Motor neuron (in vitro differentiated cells): ENCODE measurements around the gene MAN2A2. TPM values are rescaled to one million over a fixed set of nuclear protein-coding genes. Genes with fewer than 3 reads are reported as not detected.

Source experiments
- ATAC-seq, 8 experiments: fragments of 200-7000 bp; cut with Tn5 transposase; replicated peaks in 6 of 8; 2 replicates each; pipeline ENCODE4 v1.8.0; 2021; ENCODE audit warnings: mild to moderate bottlenecking in 8 of 8, moderate library complexity in 8 of 8
- H3K27ac ChIP-seq, 2 donors: fragments of 250-450 bp; sonication (Bioruptor Pico); 2 replicates each; pipeline ENCODE4 v1.9.0; 2021; ENCODE audit warnings: antibody characterized with exemption in 2 of 2, mild to moderate bottlenecking in 2 of 2, moderate library complexity in 1 of 2
- H3K4me1 ChIP-seq, 2 donors: fragments of 250-450 bp; sonication (Bioruptor Pico); replicated peaks in 1 of 2; 2 replicates each; pipeline ENCODE4 v1.6.1; 2021; ENCODE audit warnings: antibody characterized with exemption in 2 of 2, mild to moderate bottlenecking in 2 of 2, moderate library complexity in 1 of 2
- H3K4me3 ChIP-seq, 5 donors: fragments of 250-450 bp; sonication (Bioruptor Pico); 2 replicates each; pipeline ENCODE4 v1.9.0; 2021; ENCODE audit warnings: antibody characterized with exemption in 5 of 5, mild to moderate bottlenecking in 5 of 5, moderate library complexity in 4 of 5
- WGBS, 10 experiments: fragments of 450-650 bp; shearing (Covaris generic); methylation state at CpG; one replicate each; pipeline ENCODE4 v1.0.0; 2022; 5-methylcytosine and 5-hydroxymethylcytosine counted together
- in situ Hi-C, 9 experiments: fragments of 400-800 bp; cut with MboI; loops; one replicate each; pipeline ENCODE4 v1.15.0; 2021; ENCODE audit warnings: low sequenced_read_pairs in 9 of 9, low pct_unique_long_range_greater_than_20kb in 2 of 9; ENCODE audit not compliant: unreplicated experiment in 9 of 9
- total RNA-seq, 8 experiments: library from RNA; unstranded; fragments of 300-600 nt; gene quantifications; 2 replicates each; pipeline versions ENCODE4 v1.2.3 to v1.2.4, GENCODE V29; 2022

MAN2A2 gene
- total RNA-seq, 8 experiments from 2014 or later = 7.7 to 37.7 (median 26.0) TPM

DNA sequence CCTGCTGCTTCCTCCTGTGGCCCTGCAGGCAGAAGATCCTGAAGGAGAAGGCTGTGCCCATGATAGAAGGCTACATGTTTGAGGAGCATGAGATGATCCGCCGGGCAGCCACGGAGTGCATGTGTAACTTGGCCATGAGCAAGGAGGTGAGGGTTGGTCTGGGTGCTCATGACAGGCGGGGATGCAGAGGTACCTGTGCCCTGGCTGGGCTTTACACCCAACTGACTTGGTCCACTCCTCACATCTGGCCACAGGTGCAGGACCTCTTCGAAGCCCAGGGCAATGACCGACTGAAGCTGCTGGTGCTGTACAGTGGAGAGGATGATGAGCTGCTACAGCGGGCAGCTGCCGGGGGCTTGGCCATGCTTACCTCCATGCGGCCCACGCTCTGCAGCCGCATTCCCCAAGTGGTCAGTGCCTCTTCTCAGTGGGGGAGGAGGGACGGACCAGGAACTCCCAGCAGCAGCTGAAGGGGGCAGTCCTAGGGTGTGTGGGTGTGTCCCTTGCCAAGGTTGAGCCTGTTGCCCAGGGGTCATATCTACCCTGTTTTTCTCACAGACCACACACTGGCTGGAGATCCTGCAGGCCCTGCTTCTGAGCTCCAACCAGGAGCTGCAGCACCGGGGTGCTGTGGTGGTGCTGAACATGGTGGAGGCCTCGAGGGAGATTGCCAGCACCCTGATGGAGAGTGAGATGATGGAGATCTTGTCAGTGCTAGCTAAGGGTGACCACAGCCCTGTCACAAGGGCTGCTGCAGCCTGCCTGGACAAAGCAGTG lies 50.0 kb downstream of the MAN2A2 start:
- peaks cover 7 to 12% of the 10 kb centered on the region in 2 donors for H3K4me1 ChIP-seq
- H3K4me3 ChIP-seq = no peak overlapping the region
- in situ Hi-C loops = loop anchor here in 2 of 9 experiments (10.0 to 25.0 kb wide), 3 partner anchors 82 to 284 kb away; no protein-coding TSS in a partner anchor
- ATAC-seq = no peak
- WGBS, 10 experiments = 83 to 100% (median 93%) methylated on average over 1 to 6 of the region's 14 CpGs; no CpG with 5 or more reads in 3 of the 10 experiments
- no peak overlapping the region for H3K27ac ChIP-seq

DNA sequence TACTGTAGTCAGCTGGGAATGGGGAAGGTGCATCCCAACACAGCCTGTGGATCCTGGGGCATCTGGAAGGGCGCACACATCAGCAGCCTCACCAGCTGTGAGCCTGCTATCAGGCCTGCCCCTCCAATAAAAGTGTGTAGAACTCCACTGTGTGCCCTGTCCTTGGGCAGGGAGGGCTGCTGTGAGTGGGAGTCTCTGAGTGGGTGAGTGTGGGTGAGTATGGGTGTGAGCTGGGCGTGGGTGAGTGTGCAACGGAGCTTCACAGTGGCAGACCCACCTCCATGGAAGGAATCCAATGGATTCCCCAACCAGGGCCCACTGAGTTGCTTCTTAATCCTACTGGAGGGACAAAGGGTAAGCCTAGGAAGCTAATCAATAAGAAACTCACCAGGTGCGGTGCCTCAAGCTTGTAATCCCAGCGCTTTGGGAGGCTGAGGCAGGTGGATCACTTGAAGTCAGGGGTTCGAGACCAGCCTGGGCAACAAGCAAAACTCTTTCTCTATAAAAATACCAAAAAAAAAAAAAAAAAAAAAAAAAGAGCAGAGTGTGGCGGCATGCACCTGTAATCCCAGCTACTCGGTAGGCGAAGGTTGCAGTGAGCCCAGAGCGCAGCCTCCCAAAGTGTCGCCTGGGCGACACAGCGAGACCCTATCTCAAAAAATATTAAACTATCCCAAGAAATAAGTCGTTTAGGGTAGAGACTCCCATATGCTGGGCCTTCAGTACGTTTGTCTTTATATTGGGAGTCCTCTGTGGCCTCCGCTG lies 51.0 kb downstream of the MAN2A2 start:
- in situ Hi-C loops = loop anchor here in 2 of 9 experiments (10.0 to 25.0 kb wide), 3 partner anchors 81 to 283 kb away; no protein-coding TSS in a partner anchor
- no peak for ATAC-seq
- H3K4me1 ChIP-seq = peaks cover 7 to 12% of the 10 kb centered on the region in 2 donors

DNA sequence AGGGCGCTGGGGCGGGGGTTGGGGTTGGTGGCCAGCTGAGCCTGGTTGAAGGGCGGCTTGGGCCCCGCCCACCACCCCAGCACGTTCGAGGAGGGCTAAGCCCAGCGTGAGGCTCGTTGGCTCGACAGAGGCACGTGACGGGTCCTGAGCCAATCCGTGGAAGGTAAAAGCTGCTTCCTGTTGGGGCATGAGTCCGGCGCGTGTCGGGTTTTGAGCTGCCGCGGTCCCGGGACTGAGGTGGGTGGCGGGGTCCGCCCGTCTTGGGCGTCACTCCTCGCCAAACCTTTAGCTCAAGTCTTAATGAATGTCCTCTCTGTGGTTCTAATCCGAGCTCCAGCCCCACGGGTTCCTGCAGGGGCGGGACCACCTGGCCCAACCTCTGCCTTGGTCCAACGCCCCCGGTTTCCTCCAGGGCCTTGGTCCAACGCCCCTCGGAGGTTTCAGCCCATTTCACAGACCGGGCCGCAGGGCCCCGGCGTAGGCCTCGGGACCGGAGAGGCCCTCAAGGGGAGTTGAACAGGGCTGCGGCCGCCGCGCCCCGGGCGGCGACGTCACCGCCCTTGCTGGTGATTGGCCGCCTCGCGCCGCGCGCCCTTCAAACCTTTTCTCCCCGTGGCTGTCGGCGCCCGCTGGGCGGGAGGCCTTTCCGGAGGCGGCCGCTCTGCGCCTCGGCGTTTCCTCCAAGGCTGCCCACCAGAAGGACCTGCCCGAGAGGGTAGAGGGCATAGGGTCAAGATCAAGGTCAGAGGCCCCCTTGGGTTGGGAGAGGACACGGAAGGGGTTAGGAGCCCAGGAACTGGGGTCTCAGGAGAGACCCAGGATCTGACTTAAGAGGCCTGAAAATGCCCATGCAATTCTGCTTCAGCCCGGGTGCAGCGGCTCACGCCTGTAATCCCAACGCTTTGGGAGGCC lies 51.9 kb downstream of the MAN2A2 start, which contains the start of gene RCCD1:
Gene RCCD1 (plus strand): TSS at position 173 of the 912 bp plus-strand sequence. CDS start 1,851 bp downstream, outside the sequence.
- WGBS, 10 experiments = 0 to 43% (median 10%) methylated on average over 3 to 29 of the region's 69 CpGs; no CpG with 5 or more reads in 5 of the 10 experiments
- in situ Hi-C loops = loop anchor here in 2 of 9 experiments (10.0 to 25.0 kb wide), 3 partner anchors 80 to 282 kb away; no protein-coding TSS in a partner anchor
- H3K4me3 ChIP-seq = peak within 1 kb of the TSS; percentile 55 to 92 (median 61)
- ATAC-seq = peak; percentile 86 to 93 (median 90)
- peak within 1 kb of the TSS; percentile 55 to 73 for H3K27ac ChIP-seq
- H3K4me1 ChIP-seq = peaks cover 7 to 12% of the 10 kb centered on the region in 2 donors

More for the DNA sequence above, 51.0 kb downstream of the MAN2A2 start:
- Histone ChIP-seq H3K27ac (peak overlapping the region in 1 of 2 donors; percentile 8), H3K4me3 (peak overlapping the region in 4 of 5 donors; percentile 55 to 78 (median 59))
- 76 to 100% (median 96%) methylated on average over 1 to 11 of the region's 16 CpGs; no CpG with 5 or more reads in 2 of the 10 experiments for WGBS, 10 experiments

DNA sequence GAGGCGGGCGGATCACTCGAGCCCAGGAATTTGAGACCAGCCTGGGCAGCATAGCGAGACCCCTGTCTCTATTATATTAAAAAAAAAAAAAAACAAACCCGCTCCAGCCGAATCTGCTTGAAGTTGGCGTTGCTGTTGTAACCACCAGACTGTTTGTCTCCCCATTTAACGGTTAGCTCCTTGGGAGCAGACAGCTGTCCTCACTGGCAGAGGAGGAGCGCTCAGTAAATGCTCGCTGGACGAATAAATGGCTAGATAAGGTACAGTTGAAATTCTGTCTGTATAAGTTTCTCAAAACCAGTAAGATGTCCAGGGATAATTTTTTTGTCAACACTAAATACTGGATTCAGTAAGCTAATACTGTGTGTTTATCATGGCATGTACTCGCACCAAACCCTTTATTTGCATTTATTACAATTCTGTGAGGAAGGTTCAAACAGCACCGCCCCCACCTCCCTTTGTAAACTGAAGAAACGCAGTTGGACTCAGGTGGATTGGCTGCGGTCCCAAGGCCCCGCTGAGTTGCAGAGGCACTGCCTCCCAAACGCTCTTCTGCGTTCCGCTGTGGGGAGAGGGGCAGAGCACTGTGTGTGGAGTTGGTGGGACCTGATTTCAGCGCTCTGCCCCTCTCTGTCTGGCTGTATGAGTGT lies 52.6 kb downstream of the MAN2A2 start:
- Histone ChIP-seq H3K4me3 (peak overlapping the region in 4 of 5 donors; percentile 42 to 78 (median 56)), H3K4me1 (peaks cover 7 to 12% of the 10 kb centered on the region in 2 donors), H3K27ac (no peak overlapping the region)
- ATAC-seq = no peak
- in situ Hi-C loops = loop anchor here in 2 of 9 experiments (10.0 to 25.0 kb wide), 3 partner anchors 79 to 282 kb away; no protein-coding TSS in a partner anchor
- WGBS, 10 experiments = 50 to 100% (median 72%) methylated on average over 1 to 10 of the region's 20 CpGs

DNA sequence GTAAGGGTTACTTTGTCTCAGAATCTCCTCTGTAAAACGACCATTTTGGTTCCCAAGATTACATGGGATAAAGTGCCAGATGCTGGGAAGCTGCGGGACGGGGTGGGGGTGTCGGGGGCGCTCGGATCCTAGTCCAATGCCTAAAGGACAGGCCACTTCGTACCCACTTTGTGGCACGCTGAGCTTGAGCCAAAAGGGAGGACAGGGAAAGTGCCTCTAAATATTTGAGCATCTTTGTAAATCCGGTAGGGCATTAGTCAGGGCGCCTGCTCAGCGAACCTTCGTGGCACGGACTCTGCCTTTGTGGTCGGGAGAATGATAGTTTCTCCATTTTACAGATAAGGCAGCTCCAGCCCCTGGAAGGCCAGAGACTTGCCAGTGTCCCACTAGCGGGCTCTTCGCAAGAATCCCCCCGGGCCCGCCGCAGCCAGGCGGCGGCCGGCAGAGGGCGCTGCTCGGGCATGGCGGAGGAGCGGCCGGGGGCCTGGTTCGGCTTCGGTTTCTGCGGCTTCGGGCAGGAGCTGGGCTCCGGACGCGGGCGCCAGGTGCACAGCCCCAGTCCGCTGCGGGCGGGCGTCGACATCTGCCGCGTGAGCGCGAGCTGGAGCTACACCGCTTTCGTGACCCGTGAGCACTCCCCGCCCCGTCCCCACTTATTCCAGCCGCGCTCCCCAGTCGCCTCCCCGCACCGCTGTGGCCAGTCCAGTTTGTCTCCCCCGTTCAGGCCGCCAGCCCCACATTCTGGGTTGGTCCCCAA lies 53.4 kb downstream of the MAN2A2 start:
- ATAC-seq = peak; percentile 24 to 63 (median 48)
- WGBS, 10 experiments = 0 to 25% (median 9%) methylated on average over 1 to 11 of the region's 56 CpGs; no CpG with 5 or more reads in 6 of the 10 experiments
- Histone ChIP-seq H3K27ac (no peak overlapping the region), H3K4me1 (peaks cover 7 to 12% of the 10 kb centered on the region in 2 donors), H3K4me3 (peak overlapping the region; percentile 42 to 51 (median 44))
- in situ Hi-C loops = loop anchor here in 2 of 9 experiments (10.0 to 25.0 kb wide), 3 partner anchors 78 to 281 kb away; no protein-coding TSS in a partner anchor

DNA sequence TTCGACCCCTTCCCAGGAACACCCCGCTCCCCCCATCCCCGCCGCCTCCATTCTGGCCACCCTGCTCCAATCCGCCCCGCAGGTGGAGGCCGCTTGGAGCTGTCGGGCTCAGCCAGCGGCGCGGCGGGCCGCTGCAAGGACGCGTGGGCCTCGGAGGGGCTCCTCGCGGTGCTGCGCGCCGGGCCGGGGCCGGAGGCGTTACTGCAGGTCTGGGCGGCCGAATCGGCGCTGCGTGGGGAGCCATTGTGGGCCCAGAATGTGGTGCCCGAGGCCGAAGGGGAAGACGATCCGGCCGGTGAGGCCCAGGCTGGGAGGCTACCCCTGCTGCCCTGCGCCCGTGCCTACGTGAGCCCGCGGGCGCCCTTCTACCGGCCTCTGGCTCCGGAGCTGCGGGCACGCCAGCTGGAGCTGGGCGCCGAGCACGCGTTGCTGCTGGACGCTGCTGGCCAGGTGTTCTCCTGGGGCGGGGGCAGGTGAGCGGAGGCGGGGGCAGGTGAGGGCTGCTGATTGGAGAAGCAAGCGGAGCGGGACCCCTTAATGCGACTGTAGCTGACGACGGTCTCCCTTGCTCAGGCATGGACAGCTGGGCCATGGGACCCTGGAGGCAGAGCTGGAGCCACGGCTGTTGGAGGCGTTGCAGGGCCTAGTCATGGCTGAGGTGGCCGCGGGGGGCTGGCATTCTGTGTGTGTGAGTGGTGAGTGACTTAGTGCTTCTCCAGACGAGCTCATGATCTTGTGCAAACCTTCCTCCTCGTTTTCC lies 54.1 kb downstream of the MAN2A2 start:
- H3K4me1 ChIP-seq = peaks cover 7 to 12% of the 10 kb centered on the region in 2 donors
- peak overlapping the region; percentile 42 to 51 (median 44) for H3K4me3 ChIP-seq
- H3K27ac ChIP-seq = no peak overlapping the region
- WGBS, 10 experiments = 60% methylated on average over 1 of the region's 63 CpGs; no CpG with 5 or more reads in 9 of the 10 experiments
- ATAC-seq = peak; percentile 8 to 38 (median 29)
- in situ Hi-C loops = loop anchor here in 2 of 9 experiments (10.0 to 25.0 kb wide), 3 partner anchors 78 to 280 kb away; no protein-coding TSS in a partner anchor

DNA sequence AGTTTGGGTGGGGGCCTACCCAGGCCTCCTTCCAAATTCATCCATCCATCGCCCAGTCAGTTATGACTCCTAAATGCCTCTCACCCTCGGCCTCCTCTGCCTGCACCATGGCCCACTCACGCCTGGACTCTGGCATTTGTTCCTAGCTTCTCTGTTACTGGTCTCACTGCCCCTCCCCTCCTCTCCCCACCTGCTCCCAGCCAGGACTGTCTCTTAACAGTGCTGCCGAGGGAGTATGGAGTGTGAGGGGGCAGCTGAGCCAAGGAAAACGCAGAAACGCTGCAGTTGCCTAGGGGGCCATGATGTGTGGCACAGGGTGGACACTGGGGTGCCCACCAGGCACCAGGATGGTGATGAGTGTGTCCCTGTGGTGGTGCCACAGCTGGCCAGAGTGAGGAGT lies 54.7 kb downstream of the MAN2A2 start:
- H3K27ac ChIP-seq = no peak overlapping the region
- ATAC-seq = no peak
- in situ Hi-C loops = loop anchor here in 2 of 9 experiments (10.0 to 25.0 kb wide), 3 partner anchors 77 to 280 kb away; no protein-coding TSS in a partner anchor
- peak overlapping the region in 3 of 5 donors; percentile 42 to 48 (median 44) for H3K4me3 ChIP-seq
- H3K4me1 ChIP-seq = peaks cover 7 to 12% of the 10 kb centered on the region in 2 donors
- 60% methylated on average over 1 of the region's 6 CpGs; no CpG with 5 or more reads in 9 of the 10 experiments for WGBS, 10 experiments

DNA sequence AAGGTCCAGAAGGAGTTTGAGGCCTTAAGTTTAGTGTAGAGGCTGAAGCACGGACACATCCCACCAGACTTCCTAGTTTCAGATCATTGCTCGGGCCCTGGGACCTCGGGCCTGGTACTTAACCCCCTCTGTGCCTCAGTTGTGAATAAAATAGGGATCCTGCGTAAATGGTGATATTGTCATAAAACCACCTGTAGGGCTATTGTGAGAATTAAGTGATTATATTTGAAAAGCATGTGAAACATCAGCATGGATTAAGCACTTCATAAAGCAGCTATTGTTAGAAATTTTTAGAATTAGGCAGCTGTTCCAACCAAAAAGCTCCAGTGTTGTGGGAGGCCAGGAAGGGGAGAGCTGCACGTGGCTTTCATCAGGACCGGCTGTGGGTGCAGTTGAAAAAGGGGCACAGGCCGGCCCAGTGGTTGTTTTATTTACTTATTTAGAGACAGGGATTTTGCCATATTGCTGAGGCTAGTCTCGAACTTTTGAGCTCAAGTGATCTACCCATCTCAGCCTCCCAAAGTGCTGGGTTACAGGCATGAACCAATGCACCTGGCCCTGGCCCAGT lies 56.0 kb downstream of the MAN2A2 start:
- WGBS, 10 experiments = 65 to 100% (median 91%) methylated on average over 1 to 6 of the region's 8 CpGs
- in situ Hi-C loops = loop anchor here in 2 of 9 experiments (10.0 to 25.0 kb wide), 3 partner anchors 76 to 278 kb away; no protein-coding TSS in a partner anchor
- ATAC-seq = no peak
- Histone ChIP-seq H3K27ac (no peak overlapping the region), H3K4me1 (peaks cover 7 to 12% of the 10 kb centered on the region in 2 donors), H3K4me3 (no peak overlapping the region)

DNA sequence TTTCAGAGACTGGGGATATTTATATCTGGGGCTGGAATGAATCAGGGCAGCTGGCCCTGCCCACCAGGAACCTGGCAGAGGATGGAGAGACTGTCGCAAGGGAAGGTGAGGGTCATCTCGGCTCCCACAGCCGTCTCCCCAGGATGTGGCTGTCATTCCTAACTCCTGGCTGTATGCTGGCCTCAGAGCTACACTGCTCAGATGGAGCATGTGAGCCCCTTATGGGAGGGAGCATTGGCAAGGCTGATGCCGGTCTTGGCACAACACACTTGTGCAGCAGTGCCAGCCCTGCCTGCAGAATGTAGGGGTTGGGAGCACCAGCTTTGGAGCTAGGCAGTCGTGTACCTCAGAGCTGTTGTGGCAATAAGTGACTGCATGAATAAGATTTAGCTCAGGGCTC lies 56.8 kb downstream of the MAN2A2 start:
- WGBS, 10 experiments = 40 to 90% (median 80%) methylated on average over 1 to 2 of the region's 5 CpGs; no CpG with 5 or more reads in 6 of the 10 experiments
- Histone ChIP-seq H3K27ac (no peak overlapping the region), H3K4me1 (peaks cover 4 to 10% of the 10 kb centered on the region in 2 donors), H3K4me3 (no peak overlapping the region)
- no peak for ATAC-seq
- in situ Hi-C loops = loop anchor here in 2 of 9 experiments (10.0 to 25.0 kb wide), 3 partner anchors 75 to 277 kb away; no protein-coding TSS in a partner anchor
